ENCODE measurements around the gene AKAP13.

Gene AKAP13

GRCh38 chr15:85718271-85718971 is 338.0 kb downstream of the AKAP13 start:
- DNase-seq (ENCODE audit: low spot score) = no peak
- no peak for TF ChIP-seq CTCF (IDR thresholded peaks at IDR 0.05; ENCODE audit: extremely low read depth, missing control alignments)

GRCh38 chr15:85718981-85719380 is 338.6 kb downstream of the AKAP13 start:
- no peak for TF ChIP-seq CTCF (IDR thresholded peaks at IDR 0.05; ENCODE audit: extremely low read depth, missing control alignments)

GRCh38 chr15:85722374-85723152 is 342.2 kb downstream of the AKAP13 start:
- TF ChIP-seq CTCF (IDR thresholded peaks at IDR 0.05; ENCODE audit: extremely low read depth, missing control alignments) = no peak
- DNase-seq (ENCODE audit: low spot score) = no peak

More at GRCh38 chr15:85718981-85719380, 338.6 kb downstream of the AKAP13 start:
- DNase-seq (ENCODE audit: low spot score) = no peak

- TF ChIP-seq CTCF (IDR thresholded peaks at IDR 0.05; ENCODE audit: extremely low read depth, missing control alignments) = no peak
- DNase-seq (ENCODE audit: low spot score) = no peak
These were observed 343.9 kb downstream of the AKAP13 start for GRCh38 chr15:85723960-85724945.

GRCh38 chr15:85725019-85725418 is 344.6 kb downstream of the AKAP13 start:
- DNase-seq (ENCODE audit: low spot score) = no peak
- TF ChIP-seq CTCF (IDR thresholded peaks at IDR 0.05; ENCODE audit: extremely low read depth, missing control alignments) = no peak

GRCh38 chr15:85725564-85725963 is 345.2 kb downstream of the AKAP13 start:
- no peak for TF ChIP-seq CTCF (IDR thresholded peaks at IDR 0.05; ENCODE audit: extremely low read depth, missing control alignments)
- DNase-seq (ENCODE audit: low spot score) = no peak
